Muscle layer of duodenum (tissue), 2 donors: Measurements from ENCODE around the gene ZBTB20.
"Not testable (repeated sequence)": the region's sequence is repeated elsewhere in the genome, so short reads cannot be mapped to it uniquely, and the experiment has no call there.

Experiments
- H3K27ac ChIP-seq: one replicate; pipeline ENCODE4 v1.7.0; 2013; ENCODE audit warnings: mild to moderate bottlenecking, low read length
- H3K27me3 ChIP-seq: one replicate; pipeline ENCODE4 v1.7.0; 2013; ENCODE audit warnings: low read depth, mild to moderate bottlenecking, control low read depth, low read length
- H3K36me3 ChIP-seq, 2 donors: one replicate each; pipeline ENCODE4 v1.7.0; 2013; ENCODE audit warnings: low read length in 2 of 2, control low read depth in 1 of 2, mild to moderate bottlenecking in 1 of 2; ENCODE audit not compliant: insufficient read depth in 2 of 2, control insufficient read depth in 1 of 2
- H3K4me1 ChIP-seq, 2 donors: one replicate each; pipeline ENCODE4 v1.7.0; 2013; ENCODE audit warnings: low read length in 2 of 2, mild to moderate bottlenecking in 2 of 2, control low read depth in 1 of 2, moderate library complexity in 1 of 2; ENCODE audit not compliant: insufficient read depth in 2 of 2, control insufficient read depth in 1 of 2
- H3K4me3 ChIP-seq, 2 donors: one replicate each; pipeline ENCODE4 v1.7.0; 2013; ENCODE audit warnings: low read length in 2 of 2, low read depth in 1 of 2, mild to moderate bottlenecking in 1 of 2
- H3K9me3 ChIP-seq, 2 donors: one replicate each; pipeline ENCODE4 v1.7.0; 2013; ENCODE audit warnings: low read length in 2 of 2, control low read depth in 1 of 2, mild to moderate bottlenecking in 1 of 2; ENCODE audit not compliant: control insufficient read depth in 1 of 2
- donor health status: healthy.

Gene ZBTB20

GRCh38 chr3:114700637-114701234 is 446.4 kb downstream of the ZBTB20 start:
- no peaks in the 10 kb centered on the region for H3K36me3 ChIP-seq
- no peaks in the 10 kb centered on the region for H3K9me3 ChIP-seq
- H3K4me3 ChIP-seq: no peak overlapping the region
- no peaks in the 10 kb centered on the region for H3K4me1 ChIP-seq
- no peak overlapping the region for H3K27ac ChIP-seq
- no peaks in the 10 kb centered on the region for H3K27me3 ChIP-seq

GRCh38 chr3:114698146-114699105 is 448.7 kb downstream of the ZBTB20 start:
- no peaks in the 10 kb centered on the region for H3K36me3 ChIP-seq
- no peaks in the 10 kb centered on the region for H3K27me3 ChIP-seq
- H3K27ac ChIP-seq: no peak overlapping the region
- H3K9me3 ChIP-seq: no peaks in the 10 kb centered on the region
- no peaks in the 10 kb centered on the region for H3K4me1 ChIP-seq
- H3K4me3 ChIP-seq: no peak overlapping the region

- no peaks in the 10 kb centered on the region for H3K36me3 ChIP-seq
- no peaks in the 10 kb centered on the region for H3K4me1 ChIP-seq
- H3K27me3 ChIP-seq: no peaks in the 10 kb centered on the region
- H3K27ac ChIP-seq: no peak overlapping the region
- no peak overlapping the region for H3K4me3 ChIP-seq
- H3K9me3 ChIP-seq: no peaks in the 10 kb centered on the region
These were observed 449.7 kb downstream of the ZBTB20 start for GRCh38 chr3:114697401-114697800.

GRCh38 chr3:114694251-114694650 is 452.8 kb downstream of the ZBTB20 start:
- no peaks in the 10 kb centered on the region for H3K36me3 ChIP-seq
- H3K27me3 ChIP-seq: no peaks in the 10 kb centered on the region
- H3K4me1 ChIP-seq: no peaks in the 10 kb centered on the region
- H3K27ac ChIP-seq: no peak overlapping the region
- H3K4me3 ChIP-seq: no peak overlapping the region
- no peaks in the 10 kb centered on the region for H3K9me3 ChIP-seq

- no peak overlapping the region for H3K27ac ChIP-seq
These were observed 455.2 kb downstream of the ZBTB20 start for GRCh38 chr3:114691871-114692270.

GRCh38 chr3:114690911-114691310 is 456.2 kb downstream of the ZBTB20 start:
- Histone ChIP-seq H3K4me1 (no peaks in the 10 kb centered on the region), H3K4me3 (no peak overlapping the region), H3K36me3 (no peaks in the 10 kb centered on the region), H3K27ac (no peak overlapping the region), H3K27me3 (no peaks in the 10 kb centered on the region), H3K9me3 (no peaks in the 10 kb centered on the region)

More at GRCh38 chr3:114691871-114692270, 455.2 kb downstream of the ZBTB20 start:
- Histone ChIP-seq H3K27me3 (no peaks in the 10 kb centered on the region), H3K4me1 (no peaks in the 10 kb centered on the region), H3K4me3 (no peak overlapping the region), H3K9me3 (no peaks in the 10 kb centered on the region), H3K36me3 (no peaks in the 10 kb centered on the region)

GRCh38 chr3:114687151-114687550 is 459.9 kb downstream of the ZBTB20 start:
- no peak overlapping the region for H3K4me3 ChIP-seq
- no peaks in the 10 kb centered on the region for H3K9me3 ChIP-seq
- no peaks in the 10 kb centered on the region for H3K36me3 ChIP-seq

GRCh38 chr3:114686621-114687020 is 460.5 kb downstream of the ZBTB20 start:
- H3K27ac ChIP-seq: peak overlapping the region; percentile 24

More at GRCh38 chr3:114687151-114687550, 459.9 kb downstream of the ZBTB20 start:
- H3K4me1 ChIP-seq: no peaks in the 10 kb centered on the region
- H3K27ac ChIP-seq: no peak overlapping the region
- no peaks in the 10 kb centered on the region for H3K27me3 ChIP-seq

GRCh38 chr3:114685161-114685560 is 461.9 kb downstream of the ZBTB20 start:
- Histone ChIP-seq H3K36me3 (no peaks in the 10 kb centered on the region), H3K4me1 (no peaks in the 10 kb centered on the region), H3K4me3 (peak overlapping the region in 1 of 2 donors; percentile 2), H3K9me3 (no peaks in the 10 kb centered on the region), H3K27ac (no peak overlapping the region), H3K27me3 (no peaks in the 10 kb centered on the region)

More at GRCh38 chr3:114686621-114687020, 460.5 kb downstream of the ZBTB20 start:
- Histone ChIP-seq H3K9me3 (no peaks in the 10 kb centered on the region), H3K36me3 (no peaks in the 10 kb centered on the region), H3K27me3 (no peaks in the 10 kb centered on the region), H3K4me1 (no peaks in the 10 kb centered on the region), H3K4me3 (no peak overlapping the region)

GRCh38 chr3:114680299-114680698 is 466.8 kb downstream of the ZBTB20 start:
- no peaks in the 10 kb centered on the region for H3K36me3 ChIP-seq
- H3K4me1 ChIP-seq: no peaks in the 10 kb centered on the region
- peaks cover 0 to 2% of the 10 kb centered on the region in 2 donors for H3K9me3 ChIP-seq
- H3K27ac ChIP-seq: no peak overlapping the region
- H3K27me3 ChIP-seq: no peaks in the 10 kb centered on the region
- H3K4me3 ChIP-seq: no peak overlapping the region

GRCh38 chr3:114679773-114680172 is 467.3 kb downstream of the ZBTB20 start:
- H3K9me3 ChIP-seq, H3K4me1 ChIP-seq, H3K27ac ChIP-seq, H3K27me3 ChIP-seq, H3K4me3 ChIP-seq, H3K36me3 ChIP-seq: not testable (repeated sequence)
